ENCODE results near the gene TSFM. TPM values are rescaled to one million over a fixed set of nuclear protein-coding genes. Genes with fewer than 3 reads are reported as not detected.

TSFM gene
- total and polyA plus RNA-seq, 9 of the 15 experiments (the other 6 are each of a cell fraction or from before 2014, with no cell fraction given), result 44.6 to 198 (median 60.2) TPM

DNA sequence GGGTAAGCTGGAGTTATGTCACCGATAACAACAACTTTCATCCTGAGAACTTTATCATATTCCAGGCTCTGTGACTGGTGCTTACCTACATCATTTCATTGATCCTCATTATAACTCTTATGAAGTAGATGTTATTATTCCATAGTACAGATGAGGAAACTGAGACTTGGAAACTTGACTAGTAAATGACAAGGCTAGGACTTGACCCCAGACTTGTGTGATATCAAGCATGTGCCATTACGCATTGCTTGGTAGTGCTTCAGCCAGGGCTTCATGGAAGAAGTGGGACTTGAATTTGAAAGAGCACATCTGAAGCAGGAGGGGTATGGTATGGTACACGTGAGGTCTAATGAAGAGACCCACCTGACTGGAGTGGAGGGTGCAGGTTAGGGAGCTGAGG, 24.1 kb downstream of the TSFM start (continued):
- TF ChIP-seq, protein P1, sequence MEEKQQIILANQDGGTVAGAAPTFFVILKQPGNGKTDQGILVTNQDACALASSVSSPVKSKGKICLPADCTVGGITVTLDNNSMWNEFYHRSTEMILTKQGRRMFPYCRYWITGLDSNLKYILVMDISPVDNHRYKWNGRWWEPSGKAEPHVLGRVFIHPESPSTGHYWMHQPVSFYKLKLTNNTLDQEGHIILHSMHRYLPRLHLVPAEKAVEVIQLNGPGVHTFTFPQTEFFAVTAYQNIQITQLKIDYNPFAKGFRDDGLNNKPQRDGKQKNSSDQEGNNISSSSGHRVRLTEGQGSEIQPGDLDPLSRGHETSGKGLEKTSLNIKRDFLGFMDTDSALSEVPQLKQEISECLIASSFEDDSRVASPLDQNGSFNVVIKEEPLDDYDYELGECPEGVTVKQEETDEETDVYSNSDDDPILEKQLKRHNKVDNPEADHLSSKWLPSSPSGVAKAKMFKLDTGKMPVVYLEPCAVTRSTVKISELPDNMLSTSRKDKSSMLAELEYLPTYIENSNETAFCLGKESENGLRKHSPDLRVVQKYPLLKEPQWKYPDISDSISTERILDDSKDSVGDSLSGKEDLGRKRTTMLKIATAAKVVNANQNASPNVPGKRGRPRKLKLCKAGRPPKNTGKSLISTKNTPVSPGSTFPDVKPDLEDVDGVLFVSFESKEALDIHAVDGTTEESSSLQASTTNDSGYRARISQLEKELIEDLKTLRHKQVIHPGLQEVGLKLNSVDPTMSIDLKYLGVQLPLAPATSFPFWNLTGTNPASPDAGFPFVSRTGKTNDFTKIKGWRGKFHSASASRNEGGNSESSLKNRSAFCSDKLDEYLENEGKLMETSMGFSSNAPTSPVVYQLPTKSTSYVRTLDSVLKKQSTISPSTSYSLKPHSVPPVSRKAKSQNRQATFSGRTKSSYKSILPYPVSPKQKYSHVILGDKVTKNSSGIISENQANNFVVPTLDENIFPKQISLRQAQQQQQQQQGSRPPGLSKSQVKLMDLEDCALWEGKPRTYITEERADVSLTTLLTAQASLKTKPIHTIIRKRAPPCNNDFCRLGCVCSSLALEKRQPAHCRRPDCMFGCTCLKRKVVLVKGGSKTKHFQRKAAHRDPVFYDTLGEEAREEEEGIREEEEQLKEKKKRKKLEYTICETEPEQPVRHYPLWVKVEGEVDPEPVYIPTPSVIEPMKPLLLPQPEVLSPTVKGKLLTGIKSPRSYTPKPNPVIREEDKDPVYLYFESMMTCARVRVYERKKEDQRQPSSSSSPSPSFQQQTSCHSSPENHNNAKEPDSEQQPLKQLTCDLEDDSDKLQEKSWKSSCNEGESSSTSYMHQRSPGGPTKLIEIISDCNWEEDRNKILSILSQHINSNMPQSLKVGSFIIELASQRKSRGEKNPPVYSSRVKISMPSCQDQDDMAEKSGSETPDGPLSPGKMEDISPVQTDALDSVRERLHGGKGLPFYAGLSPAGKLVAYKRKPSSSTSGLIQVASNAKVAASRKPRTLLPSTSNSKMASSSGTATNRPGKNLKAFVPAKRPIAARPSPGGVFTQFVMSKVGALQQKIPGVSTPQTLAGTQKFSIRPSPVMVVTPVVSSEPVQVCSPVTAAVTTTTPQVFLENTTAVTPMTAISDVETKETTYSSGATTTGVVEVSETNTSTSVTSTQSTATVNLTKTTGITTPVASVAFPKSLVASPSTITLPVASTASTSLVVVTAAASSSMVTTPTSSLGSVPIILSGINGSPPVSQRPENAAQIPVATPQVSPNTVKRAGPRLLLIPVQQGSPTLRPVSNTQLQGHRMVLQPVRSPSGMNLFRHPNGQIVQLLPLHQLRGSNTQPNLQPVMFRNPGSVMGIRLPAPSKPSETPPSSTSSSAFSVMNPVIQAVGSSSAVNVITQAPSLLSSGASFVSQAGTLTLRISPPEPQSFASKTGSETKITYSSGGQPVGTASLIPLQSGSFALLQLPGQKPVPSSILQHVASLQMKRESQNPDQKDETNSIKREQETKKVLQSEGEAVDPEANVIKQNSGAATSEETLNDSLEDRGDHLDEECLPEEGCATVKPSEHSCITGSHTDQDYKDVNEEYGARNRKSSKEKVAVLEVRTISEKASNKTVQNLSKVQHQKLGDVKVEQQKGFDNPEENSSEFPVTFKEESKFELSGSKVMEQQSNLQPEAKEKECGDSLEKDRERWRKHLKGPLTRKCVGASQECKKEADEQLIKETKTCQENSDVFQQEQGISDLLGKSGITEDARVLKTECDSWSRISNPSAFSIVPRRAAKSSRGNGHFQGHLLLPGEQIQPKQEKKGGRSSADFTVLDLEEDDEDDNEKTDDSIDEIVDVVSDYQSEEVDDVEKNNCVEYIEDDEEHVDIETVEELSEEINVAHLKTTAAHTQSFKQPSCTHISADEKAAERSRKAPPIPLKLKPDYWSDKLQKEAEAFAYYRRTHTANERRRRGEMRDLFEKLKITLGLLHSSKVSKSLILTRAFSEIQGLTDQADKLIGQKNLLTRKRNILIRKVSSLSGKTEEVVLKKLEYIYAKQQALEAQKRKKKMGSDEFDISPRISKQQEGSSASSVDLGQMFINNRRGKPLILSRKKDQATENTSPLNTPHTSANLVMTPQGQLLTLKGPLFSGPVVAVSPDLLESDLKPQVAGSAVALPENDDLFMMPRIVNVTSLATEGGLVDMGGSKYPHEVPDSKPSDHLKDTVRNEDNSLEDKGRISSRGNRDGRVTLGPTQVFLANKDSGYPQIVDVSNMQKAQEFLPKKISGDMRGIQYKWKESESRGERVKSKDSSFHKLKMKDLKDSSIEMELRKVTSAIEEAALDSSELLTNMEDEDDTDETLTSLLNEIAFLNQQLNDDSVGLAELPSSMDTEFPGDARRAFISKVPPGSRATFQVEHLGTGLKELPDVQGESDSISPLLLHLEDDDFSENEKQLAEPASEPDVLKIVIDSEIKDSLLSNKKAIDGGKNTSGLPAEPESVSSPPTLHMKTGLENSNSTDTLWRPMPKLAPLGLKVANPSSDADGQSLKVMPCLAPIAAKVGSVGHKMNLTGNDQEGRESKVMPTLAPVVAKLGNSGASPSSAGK (IDR thresholded peaks at IDR 0.05), result no peak
- TF ChIP-seq, protein P2, sequence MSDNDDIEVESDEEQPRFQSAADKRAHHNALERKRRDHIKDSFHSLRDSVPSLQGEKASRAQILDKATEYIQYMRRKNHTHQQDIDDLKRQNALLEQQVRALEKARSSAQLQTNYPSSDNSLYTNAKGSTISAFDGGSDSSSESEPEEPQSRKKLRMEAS (CRISPR knock-in tag; IDR thresholded peaks at IDR 0.05), result no peak
- TF ChIP-seq BCL6 (CRISPR knock-in tag; IDR thresholded peaks at IDR 0.05), result no peak
- no peak for TF ChIP-seq NFE2L1 (tag; IDR thresholded peaks at IDR 0.05; ENCODE audit: borderline replicate concordance, low read depth)
- no peak for TF ChIP-seq FIP1L1 (IDR thresholded peaks at IDR 0.05; ENCODE audit: low read depth, low read length, poor library complexity, severe bottlenecking)
- TF ChIP-seq, protein P3, sequence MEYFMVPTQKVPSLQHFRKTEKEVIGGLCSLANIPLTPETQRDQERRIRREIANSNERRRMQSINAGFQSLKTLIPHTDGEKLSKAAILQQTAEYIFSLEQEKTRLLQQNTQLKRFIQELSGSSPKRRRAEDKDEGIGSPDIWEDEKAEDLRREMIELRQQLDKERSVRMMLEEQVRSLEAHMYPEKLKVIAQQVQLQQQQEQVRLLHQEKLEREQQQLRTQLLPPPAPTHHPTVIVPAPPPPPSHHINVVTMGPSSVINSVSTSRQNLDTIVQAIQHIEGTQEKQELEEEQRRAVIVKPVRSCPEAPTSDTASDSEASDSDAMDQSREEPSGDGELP (CRISPR knock-in tag; IDR thresholded peaks at IDR 0.05; ENCODE audit: borderline replicate concordance), result no peak
- TF ChIP-seq, protein P4, sequence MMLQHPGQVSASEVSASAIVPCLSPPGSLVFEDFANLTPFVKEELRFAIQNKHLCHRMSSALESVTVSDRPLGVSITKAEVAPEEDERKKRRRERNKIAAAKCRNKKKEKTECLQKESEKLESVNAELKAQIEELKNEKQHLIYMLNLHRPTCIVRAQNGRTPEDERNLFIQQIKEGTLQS (IDR thresholded peaks at IDR 0.05), result no peak
- TF ChIP-seq, protein P4 (CRISPR knock-in tag; conservative IDR thresholded peaks at IDR 0.05), result no peak
- TF ChIP-seq CSDE1 (IDR thresholded peaks at IDR 0.05), result no peak
- TF ChIP-seq ZNF408 (CRISPR knock-in tag; IDR thresholded peaks at IDR 0.05; ENCODE audit: low read depth), result no peak
- TF ChIP-seq ZFX (CRISPR knock-in tag; IDR thresholded peaks at IDR 0.05), result no peak
- no peak for TF ChIP-seq FOXK2 (conservative IDR thresholded peaks at IDR 0.05 in 1 of 2, IDR thresholded peaks at IDR 0.05 in 1 of 2; ENCODE audit: low read depth in 2 of 2)
- no peak for TF ChIP-seq SAFB (IDR thresholded peaks at IDR 0.05; ENCODE audit: borderline replicate concordance, low read depth, low read length)
- no peak for TF ChIP-seq KLF1 (tag; IDR thresholded peaks at IDR 0.05)
- no peak for TF ChIP-seq KDM4B (IDR thresholded peaks at IDR 0.05; ENCODE audit: borderline replicate concordance in 2 of 2, low read depth in 1 of 2)

All from K562 (cell line).